HepG2 (cell line): Measurements from ENCODE around the gene SAP25. TPM values are rescaled to one million over a fixed set of nuclear protein-coding genes. Genes with fewer than 3 reads are reported as not detected.
"Not testable (repeated sequence)": the region's sequence is repeated elsewhere in the genome, so short reads cannot be mapped to it uniquely, and the experiment has no call there.

ENCODE experiments used
- ATAC-seq: fragments of 200-7000 bp; cut with Tn5 transposase; 3 replicates; pipeline ENCODE4 v1.9.1; 2020; ENCODE audit warnings: mild to moderate bottlenecking, moderate library complexity
- BruUV-seq: library from RNA; stranded (reverse); fragments of 400-500 nt; replicated peaks from 2 replicates; lab custom pipeline; 2021; lab: Mats Ljungman, UMichigan
- CTCF ChIA-PET: fragments of 300-600 bp; formaldehyde crosslinking; extraction: SDS; loops from one replicate; lab custom pipeline; 2021; ENCODE audit warnings: low total read pairs, inconsistent platforms, low intra/inter-chr PET ratio; lab: Yijun Ruan, JAX
- POLR2A ChIA-PET: fragments of 350-600 bp; sonication (Branson Sonifier 250); formaldehyde crosslinking; loops from one replicate; lab custom pipeline; 2020; ENCODE audit warnings: antibody characterized with exemption, inconsistent platforms; lab: Yijun Ruan, JAX
- DNase-seq: peaks from one replicate; pipeline ENCODE4 v3.0.0-alpha.2; 2015; ENCODE audit warnings: low spot score
- FAIRE-seq: peaks from 3 replicates; lab custom pipeline; 2011; peaks lifted over from hg19 to GRCh38; lab: Jason Lieb, UNC
- H2AFZ ChIP-seq: one replicate; pipeline ENCODE4 v1.6.1; 2011; ENCODE audit warnings: low read length, inconsistent platforms
- H3K27ac ChIP-seq: fragments of 300-600 bp; 3 replicates; pipeline ENCODE4 v1.8.0; 2011; ENCODE audit warnings: mixed run types, mild to moderate bottlenecking, mixed read lengths, low read length, inconsistent platforms; ENCODE audit not compliant: insufficient read depth; ENCODE audit errors: extremely low read length
- H3K27me3 ChIP-seq, 2 experiments: fragments of 200-600 bp in 1 of 2; 2 replicates in 1 of 2; 3 replicates in 1 of 2; pipeline versions ENCODE4 v1.6.0 to v1.8.0; 2011; ENCODE audit warnings: low read length in 2 of 2, mild to moderate bottlenecking in 2 of 2, moderate library complexity in 2 of 2, inconsistent platforms in 1 of 2; ENCODE audit not compliant: insufficient read depth in 2 of 2, control insufficient read depth in 1 of 2
- H3K36me3 ChIP-seq, 2 experiments: fragments of 200-600 bp in 1 of 2; replicated peaks in 1 of 2; 2 replicates in 1 of 2; 3 replicates in 1 of 2; pipeline versions ENCODE4 v1.5.1 to v1.8.0; 2011; ENCODE audit warnings: low read length in 2 of 2, inconsistent platforms in 1 of 2; ENCODE audit not compliant: insufficient read depth in 2 of 2, control insufficient read depth in 1 of 2
- H3K4me1 ChIP-seq: 2 replicates; pipeline ENCODE4 v1.5.1; 2012; ENCODE audit warnings: low read length, inconsistent platforms; ENCODE audit not compliant: insufficient read depth
- H3K4me2 ChIP-seq: 2 replicates; pipeline ENCODE4 v1.6.0; 2011; ENCODE audit warnings: low read depth, low read length, inconsistent platforms
- H3K4me3 ChIP-seq, 3 experiments: fragments of 200-600 bp in 1 of 3; sonication (generic), shearing (Covaris generic) in 1 of 3; replicated peaks in 1 of 3; 2 replicates each; pipeline ENCODE4 v1.5.1; 2011 to 2016; ENCODE audit warnings: low read length in 3 of 3, inconsistent platforms in 2 of 3, low read depth in 2 of 3, mild to moderate bottlenecking in 2 of 3, control low read depth in 1 of 3, mixed read lengths in 1 of 3; ENCODE audit not compliant: insufficient read depth in 1 of 3
- H3K79me2 ChIP-seq: one replicate; pipeline ENCODE4 v1.6.1; 2011; ENCODE audit warnings: low read length, inconsistent platforms; ENCODE audit not compliant: insufficient read depth
- H3K9ac ChIP-seq: 2 replicates; pipeline ENCODE4 v1.6.0; 2011; ENCODE audit warnings: mild to moderate bottlenecking, low read depth, low read length, inconsistent platforms; ENCODE audit not compliant: insufficient read depth
- H3K9me3 ChIP-seq: 2 replicates; pipeline ENCODE4 v1.5.1; 2012; ENCODE audit warnings: mild to moderate bottlenecking, low read length
- H4K20me1 ChIP-seq: 2 replicates; pipeline ENCODE4 v1.6.0; 2011; ENCODE audit warnings: inconsistent platforms, mild to moderate bottlenecking, low read length, moderate library complexity; ENCODE audit not compliant: insufficient read depth
- ARID3A ChIP-seq: IDR thresholded peaks from 2 replicates; pipeline ENCODE4 v1.6.1; 2012; ENCODE audit warnings: low read depth, low read length, improper control_type of control experiment
- ATF4 ChIP-seq, 2 experiments: fragments of 450-650 bp in 1 of 2; sonication (generic) in 1 of 2; formaldehyde crosslinking; IDR thresholded peaks; 2 replicates each; pipeline versions ENCODE4 v1.5.0 to v1.8.0; 2020 to 2022; ENCODE audit warnings: mild to moderate bottlenecking in 1 of 2, missing genetic modification reagents in 1 of 2
- CEBPB ChIP-seq: IDR thresholded peaks from 2 replicates; pipeline ENCODE4 v1.6.1; 2011; ENCODE audit warnings: low read depth, low read length, improper control_type of control experiment, borderline replicate concordance
- CEBPG ChIP-seq: IDR thresholded peaks from 2 replicates; pipeline ENCODE4 v1.6.1; 2016
- HNF4A ChIP-seq: sonication (generic); formaldehyde crosslinking; IDR thresholded peaks from 2 replicates; pipeline ENCODE4 v1.4.0; 2020; ENCODE audit warnings: missing genetic modification reagents
- HNF4G ChIP-seq, 2 experiments: sonication (generic) in 1 of 2; formaldehyde crosslinking in 1 of 2; IDR thresholded peaks; 2 replicates each; pipeline versions ENCODE4 v1.4.0 to v1.6.1; 2011 to 2020; ENCODE audit warnings: borderline replicate concordance in 2 of 2, low read depth in 2 of 2, mild to moderate bottlenecking in 2 of 2, low read length in 1 of 2, missing genetic modification reagents in 1 of 2, moderate library complexity in 1 of 2
- MED1 ChIP-seq: sonication (generic); formaldehyde crosslinking; IDR thresholded peaks from 2 replicates; pipeline ENCODE4 v1.4.0; 2020; ENCODE audit warnings: missing genetic modification reagents
- RARA ChIP-seq: IDR thresholded peaks from 2 replicates; pipeline ENCODE4 v1.6.1; 2016; ENCODE audit warnings: missing genetic modification reagents, missing compliant biosample characterization
- RXRA ChIP-seq: sonication (generic); formaldehyde crosslinking; IDR thresholded peaks from 2 replicates; pipeline ENCODE4 v1.5.1; 2020; ENCODE audit warnings: missing genetic modification reagents
- SOX13 ChIP-seq, 3 experiments: fragments of 450-650 bp in 1 of 3; sonication (generic) in 1 of 3; formaldehyde crosslinking in 1 of 3; IDR thresholded peaks in 2 of 3; conservative IDR thresholded peaks in 1 of 3; 2 replicates each; pipeline versions ENCODE4 v1.5.0 to v1.6.1; 2016 to 2020; ENCODE audit warnings: antibody characterized with exemption in 1 of 3, mild to moderate bottlenecking in 1 of 3, missing compliant biosample characterization in 1 of 3, missing genetic modification reagents in 1 of 3, moderate library complexity in 1 of 3
- SOX5 ChIP-seq: IDR thresholded peaks from 2 replicates; pipeline ENCODE4 v1.6.1; 2016; ENCODE audit warnings: borderline replicate concordance
- SOX6 ChIP-seq, 2 experiments: fragments of 450-650 bp in 1 of 2; sonication (generic) in 1 of 2; formaldehyde crosslinking in 1 of 2; IDR thresholded peaks; 2 replicates each; pipeline versions ENCODE4 v1.4.0 to v1.6.1; 2017 to 2020; ENCODE audit warnings: antibody characterized with exemption in 1 of 2, mild to moderate bottlenecking in 1 of 2, missing genetic modification reagents in 1 of 2
- ZGPAT ChIP-seq: IDR thresholded peaks from 2 replicates; pipeline ENCODE4 v1.6.1; 2016; ENCODE audit warnings: mild to moderate bottlenecking
- ZNF362 ChIP-seq: sonication (generic); formaldehyde crosslinking; IDR thresholded peaks from 2 replicates; pipeline ENCODE4 v1.4.0; 2020; ENCODE audit warnings: missing genetic modification reagents, mild to moderate bottlenecking, borderline replicate concordance
- ZNF441 ChIP-seq: sonication (generic); formaldehyde crosslinking; IDR thresholded peaks from 2 replicates; pipeline ENCODE4 v1.7.0; 2021; ENCODE audit warnings: missing genetic modification reagents, borderline replicate concordance
- WGBS: methylation state at CpG from one replicate; pipeline ENCODE4 v1.1.6; 2017; ENCODE audit warnings: low lambda C conversion rate; 5-methylcytosine and 5-hydroxymethylcytosine counted together
- in situ Hi-C: cut with HindIII; loops from 2 replicates; pipeline ENCODE4 v1.10.0; 2017; ENCODE audit warnings: low pct_unique_long_range_greater_than_20kb; ENCODE audit not compliant: extremely low pct_ligation_motif_present
- intact Hi-C: fragments of 100-400 bp; cut with micrococcal nuclease; formaldehyde crosslinking; loops from one replicate; pipeline ENCODE4 v1.10.0; 2022; ENCODE audit not compliant: unreplicated experiment
- polyA plus RNA-seq, 8 experiments: library from polyadenylated mRNA; depleted of rRNA in 3 of 8; stranded (reverse) in 7 of 8; unstranded in 1 of 8; fragments of >200 nt; fragmentation: Illumina TruSeq in 4 of 8; extraction: Trizol in 4 of 8; gene quantifications; 2 replicates each; pipeline versions ENCODE4 v1.2.1 to v1.2.3, GENCODE V29; 2011 to 2016; ENCODE audit warnings: low read depth in 4 of 8, missing spikeins in 1 of 8, mixed read lengths in 1 of 8; ENCODE audit not compliant: insufficient read depth in 1 of 8
- total RNA-seq, 5 experiments: library from RNA; depleted of rRNA; stranded (reverse); fragments of >200 nt; fragmentation: Illumina TruSeq; extraction: Trizol; gene quantifications; 2 replicates each; pipeline ENCODE4 v1.2.3, GENCODE V29; 2016; ENCODE audit warnings: low read depth in 1 of 5

SAP25 gene
- total and polyA plus RNA-seq, 2 of the 13 experiments (the other 11 are each of a cell fraction or from before 2014, with no cell fraction given), result 0.15 to 0.20 TPM

GRCh38 chr7:100528108-100528866 lies 45.4 kb downstream of the SAP25 start:
- DNase-seq (peak; percentile 60), ATAC-seq (peak; percentile 35; the same call in 2 of the 3 replicates), FAIRE-seq (peak; percentile 28)
- POLR2A ChIA-PET; H3K9ac ChIP-seq; BruUV-seq; H3K27ac ChIP-seq; H2AFZ ChIP-seq; H3K27me3 ChIP-seq; H3K79me2 ChIP-seq; H3K9me3 ChIP-seq; in situ Hi-C loops; H4K20me1 ChIP-seq; H3K36me3 ChIP-seq; CTCF ChIA-PET; TF ChIP-seq HNF4G (CRISPR knock-in tag; IDR thresholded peaks at IDR 0.05; ENCODE audit: borderline replicate concordance, low read depth); SOX6 (IDR thresholded peaks at IDR 0.05); SOX13 (IDR thresholded peaks at IDR 0.05): not testable (repeated sequence)
- TF ChIP-seq ZGPAT (CRISPR knock-in tag) (0 out of 2 replicates have a peak, but pooled peaks have one; percentile 39), ATF4 (CRISPR knock-in tag; IDR thresholded peaks at IDR 0.05) (0 out of 4 replicates have a peak, but pooled peaks of 1 of the 2 experiments have one; percentile 20), ZNF441 (0 out of 2 replicates have a peak, but pooled peaks have one; percentile 33), RXRA (peak; percentile 38; the same call in 1 of the 2 replicates), ZNF362 (peak; percentile 63; the same call in 1 of the 2 replicates), HNF4A (CRISPR knock-in tag) (peak; percentile 61), MED1 (0 out of 2 replicates have a peak, but pooled peaks have one; percentile 25), ARID3A (0 out of 2 replicates have a peak, but pooled peaks have one; percentile 15), RARA (CRISPR knock-in tag) (0 out of 2 replicates have a peak, but pooled peaks have one; percentile 37), HNF4G (IDR thresholded peaks at IDR 0.05; ENCODE audit: borderline replicate concordance, low read depth, low read length) (peak; percentile 42; the same call in 1 of the 2 replicates), CEBPG (CRISPR knock-in tag) (peak; percentile 56), SOX5 (peak; percentile 71; the same call in 1 of the 2 replicates), CEBPB (peak; percentile 26; the same call in 1 of the 2 replicates), SOX6 (CRISPR knock-in tag; IDR thresholded peaks at IDR 0.05) (peak; percentile 78), SOX13 (CRISPR knock-in tag; conservative IDR thresholded peaks at IDR 0.05 in 1 of 2, IDR thresholded peaks at IDR 0.05 in 1 of 2) (peak in 1 of 2 experiments; percentile 71; a peak in 2 of 4 replicates)
- Histone ChIP-seq H3K4me3 (0 out of 6 replicates have a peak overlapping the region, but pooled peaks of 1 of the 3 experiments have one; percentile 4), H3K4me1 (peaks cover 31% of the 10 kb centered on the region), H3K4me2 (peak overlapping the region; percentile 21)
- WGBS, result 4% methylated on average over 12 of the region's 12 CpGs
- intact Hi-C loops, result loop anchor here (1.0 kb wide), 1 partner anchor 19 kb away; no protein-coding TSS in a partner anchor
